Measurements from ENCODE around the gene SRSF9. TPM values are rescaled to one million over a fixed set of nuclear protein-coding genes. Genes with fewer than 3 reads are reported as not detected.

SRSF9 gene
- total RNA-seq, 2 experiments from 2014 or later, result 175 to 180 TPM

- no peaks in the 10 kb centered on the region for H3K9me3 Mint-ChIP-seq
These were observed 6.1 kb upstream of the SRSF9 start for GRCh38 chr12:120475643-120476042.

GRCh38 chr12:120474616-120474960 is 5.0 kb upstream of the SRSF9 start:
- no peak overlapping the region for H3K27ac Mint-ChIP-seq
- no peak overlapping the region for H3K4me3 Mint-ChIP-seq
- H3K36me3 Mint-ChIP-seq (ENCODE audit: low read depth), result no peaks in the 10 kb centered on the region
- ChIA-PET POLR2A (interaction anchor here (0.6 to 1.7 kb wide), 4 partner anchors 18 to 53 kb away, joined by 3 to 6 read pairs (median 4); partner anchors contain the start of gene DYNLL1), CTCF (interaction anchor here (1.3 to 1.4 kb wide), 2 partner anchors 11 to 60 kb away, joined by 3 to 5 read pairs; a partner anchor contains a TSS)
- no peaks in the 10 kb centered on the region for H3K9me3 Mint-ChIP-seq
- H3K4me1 Mint-ChIP-seq, result peaks cover 22% of the 10 kb centered on the region
- H3K27me3 Mint-ChIP-seq, result peaks cover 2% of the 10 kb centered on the region
- DNase-seq, result no peak

More at GRCh38 chr12:120475643-120476042, 6.1 kb upstream of the SRSF9 start:
- H3K4me3 Mint-ChIP-seq, result no peak overlapping the region
- DNase-seq, result no peak
- no peaks in the 10 kb centered on the region for H3K36me3 Mint-ChIP-seq (ENCODE audit: low read depth)
- ChIA-PET POLR2A (interaction anchor here (1.1 to 1.7 kb wide), 2 partner anchors 20 to 32 kb away, joined by 3 to 6 read pairs; partner anchors contain the start of gene DYNLL1), CTCF (interaction anchor here (1.3 kb wide), 1 partner anchor 59 kb away, joined by 3 read pairs; a partner anchor contains a TSS)
- H3K4me1 Mint-ChIP-seq, result peaks cover 27% of the 10 kb centered on the region
- H3K27ac Mint-ChIP-seq, result no peak overlapping the region
- H3K27me3 Mint-ChIP-seq, result peaks cover 2% of the 10 kb centered on the region

GRCh38 chr12:120473807-120474615 is 4.5 kb upstream of the SRSF9 start:
- no peak overlapping the region for H3K4me3 Mint-ChIP-seq
- ChIA-PET CTCF (interaction anchor here (0.6 to 1.7 kb wide), 3 partner anchors 10 to 551 kb away, joined by 3 to 7 read pairs (median 5); no protein-coding TSS in a partner anchor), POLR2A (interaction anchor here (0.6 to 1.1 kb wide), 3 partner anchors 17 to 54 kb away, joined by 3 to 4 read pairs (median 4); no protein-coding TSS in a partner anchor)
- no peak for DNase-seq
- H3K36me3 Mint-ChIP-seq (ENCODE audit: low read depth), result no peaks in the 10 kb centered on the region
- H3K27ac Mint-ChIP-seq, result no peak overlapping the region
- H3K27me3 Mint-ChIP-seq, result peaks cover 2% of the 10 kb centered on the region
- H3K9me3 Mint-ChIP-seq, result no peaks in the 10 kb centered on the region
- H3K4me1 Mint-ChIP-seq, result peaks cover 20% of the 10 kb centered on the region

DNA sequence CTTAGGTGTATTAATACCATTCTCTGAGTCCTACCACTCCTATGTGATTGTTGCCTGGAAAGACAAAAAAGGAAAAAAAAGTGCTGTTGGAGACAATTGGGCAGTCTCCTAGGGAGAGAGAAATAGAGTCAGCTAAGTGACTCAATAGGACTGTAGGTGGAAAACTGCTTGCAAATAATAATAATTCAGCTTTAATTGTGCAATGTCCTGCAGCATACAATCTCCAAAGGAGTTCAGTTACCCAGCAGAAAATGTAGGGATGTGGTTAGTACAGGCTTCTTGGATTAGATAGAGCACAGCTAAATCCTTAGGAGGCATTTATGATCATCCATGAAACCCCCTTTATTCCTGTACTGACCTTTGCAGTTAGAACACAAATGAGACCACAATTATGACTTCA is 3.0 kb upstream of the SRSF9 start:
- H3K4me1 Mint-ChIP-seq, result peaks cover 28% of the 10 kb centered on the region
- no peak for DNase-seq
- ChIA-PET CTCF (interaction anchor here (1.7 kb wide), 1 partner anchor 24 kb away, joined by 7 read pairs; no protein-coding TSS in a partner anchor), POLR2A (interaction anchor here (1.5 to 1.8 kb wide), 2 partner anchors 24 to 180 kb away, joined by 8 to 9 read pairs; partner anchors contain the start of genes DYNLL1, RNU4-1 and RNU4-2)
- peaks cover 2% of the 10 kb centered on the region for H3K27me3 Mint-ChIP-seq
- H3K9me3 Mint-ChIP-seq, result no peaks in the 10 kb centered on the region
- H3K36me3 Mint-ChIP-seq (ENCODE audit: low read depth), result peaks cover 9% of the 10 kb centered on the region
- H3K27ac Mint-ChIP-seq, result no peak overlapping the region
- H3K4me3 Mint-ChIP-seq, result no peak overlapping the region

- H3K36me3 Mint-ChIP-seq (ENCODE audit: low read depth), result peaks cover 22% of the 10 kb centered on the region
- DNase-seq, result no peak
- no peaks in the 10 kb centered on the region for H3K9me3 Mint-ChIP-seq
- peaks cover 2% of the 10 kb centered on the region for H3K27me3 Mint-ChIP-seq
- ChIA-PET POLR2A (interaction anchor here (0.6 to 4.6 kb wide), 12 partner anchors 9 to 178 kb away, joined by 3 to 31 read pairs (median 9); partner anchors contain the start of genes COX6A1, DYNLL1, POP5 and RNU4-1), CTCF (interaction anchor here (0.6 to 3.6 kb wide), 18 partner anchors 11 to 269 kb away, joined by 3 to 33 read pairs (median 8); partner anchors contain the start of genes COX6A1, DYNLL1, POP5 and RPLP0)
- peaks cover 48% of the 10 kb centered on the region for H3K4me1 Mint-ChIP-seq
- peak overlapping the region; percentile 71 for H3K27ac Mint-ChIP-seq
- peak overlapping the region; percentile 93 for H3K4me3 Mint-ChIP-seq
These were observed 719 bp upstream of the SRSF9 start for GRCh38 chr12:120470150-120470784.

DNA sequence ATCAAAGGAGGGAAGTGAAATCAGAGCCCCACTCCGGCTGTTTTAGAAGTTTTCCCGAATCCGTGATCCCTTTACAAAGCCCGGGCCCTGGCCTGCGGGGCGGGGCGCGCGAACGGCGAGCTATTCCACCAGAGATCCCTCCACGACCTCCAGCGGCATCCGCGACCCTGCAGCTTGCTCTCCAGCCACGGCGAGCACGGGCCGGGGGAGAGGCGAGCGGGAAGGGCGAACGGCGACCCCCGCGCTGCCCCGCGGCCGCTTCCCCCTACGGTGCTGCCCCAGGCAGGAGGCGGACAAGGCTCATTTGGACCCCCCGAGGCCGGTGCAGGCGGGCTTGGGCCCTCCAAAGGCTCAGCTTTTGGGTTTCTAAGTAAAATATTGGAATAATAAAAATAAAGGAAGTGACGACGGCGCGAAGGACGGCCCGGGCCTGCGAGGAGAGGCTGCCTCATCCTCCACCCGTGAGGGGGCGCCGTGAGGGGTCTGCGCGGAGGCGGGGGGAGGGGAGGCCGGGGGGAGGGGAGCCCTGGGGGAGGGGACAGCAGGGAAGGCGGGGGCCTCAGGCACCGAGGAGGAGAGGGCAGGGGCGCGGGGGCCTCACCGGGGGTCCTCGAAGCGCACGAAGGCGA is 613 bp downstream of the SRSF9 start:
- POLR2A ChIA-PET, result interaction anchor here (0.7 to 4.6 kb wide), 25 partner anchors 10 to 238 kb away, joined by 3 to 31 read pairs (median 6); partner anchors contain the start of genes COQ5, COX6A1, DYNLL1 and GATC
- Mint-ChIP-seq H3K27me3 (peaks cover 2% of the 10 kb centered on the region), H3K27ac (peak overlapping the region; percentile 84), H3K4me1 (peaks cover 45% of the 10 kb centered on the region), H3K4me3 (peak overlapping the region; percentile 93), H3K9me3 (no peaks in the 10 kb centered on the region), H3K36me3 (ENCODE audit: low read depth) (peaks cover 35% of the 10 kb centered on the region)
- CTCF ChIA-PET, result interaction anchor here (0.8 to 3.6 kb wide), 21 partner anchors 11 to 268 kb away, joined by 3 to 33 read pairs (median 7); partner anchors contain the start of genes COX6A1, DYNLL1, POP5 and RPLP0
- no peak for DNase-seq

- peak; percentile 30 for DNase-seq
- Mint-ChIP-seq H3K36me3 (ENCODE audit: low read depth) (peaks cover 41% of the 10 kb centered on the region), H3K27ac (peak overlapping the region; percentile 84), H3K27me3 (no peaks in the 10 kb centered on the region), H3K4me1 (peaks cover 45% of the 10 kb centered on the region), H3K9me3 (no peaks in the 10 kb centered on the region), H3K4me3 (peak overlapping the region; percentile 93)
- CTCF ChIA-PET, result interaction anchor here (0.8 to 3.6 kb wide), 14 partner anchors 11 to 166 kb away, joined by 3 to 33 read pairs (median 7); partner anchors contain the start of genes COX6A1, POP5 and SIRT4
- POLR2A ChIA-PET, result interaction anchor here (0.7 to 4.6 kb wide), 21 partner anchors 9 to 237 kb away, joined by 3 to 31 read pairs (median 8); partner anchors contain the start of genes COQ5, COX6A1, DYNLL1 and GATC
These were observed 1.2 kb downstream of the SRSF9 start for GRCh38 chr12:120468325-120468820.

DNA sequence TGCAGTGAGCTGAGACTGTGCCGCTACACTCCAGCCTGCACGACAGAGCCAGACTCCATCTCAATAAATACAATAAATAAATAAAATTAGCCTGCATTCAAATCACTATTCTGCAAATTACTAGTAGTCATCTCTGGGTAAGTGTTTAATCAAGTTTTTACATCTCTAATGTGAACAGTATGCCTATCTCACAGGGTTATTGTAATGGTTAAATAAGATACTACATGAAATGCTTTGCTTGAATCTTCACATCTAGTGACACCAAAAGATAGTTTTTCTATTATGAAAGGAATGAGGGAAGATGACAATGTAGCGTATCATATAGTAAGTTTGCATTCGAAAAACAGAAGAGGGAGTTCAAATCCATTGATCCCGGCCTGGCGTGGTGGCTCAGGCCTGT is 2.1 kb downstream of the SRSF9 start:
- H3K27ac Mint-ChIP-seq, result no peak overlapping the region
- no peaks in the 10 kb centered on the region for H3K27me3 Mint-ChIP-seq
- peak overlapping the region; percentile 93 for H3K4me3 Mint-ChIP-seq
- peaks cover 42% of the 10 kb centered on the region for H3K4me1 Mint-ChIP-seq
- no peaks in the 10 kb centered on the region for H3K9me3 Mint-ChIP-seq
- CTCF ChIA-PET, result interaction anchor here (0.6 to 3.6 kb wide), 11 partner anchors 9 to 170 kb away, joined by 3 to 21 read pairs (median 6); partner anchors contain the start of genes COX6A1 and POP5
- H3K36me3 Mint-ChIP-seq (ENCODE audit: low read depth), result peaks cover 48% of the 10 kb centered on the region
- POLR2A ChIA-PET, result interaction anchor here (0.7 to 4.6 kb wide), 7 partner anchors 28 to 176 kb away, joined by 3 to 31 read pairs (median 11); partner anchors contain the start of genes COX6A1, DYNLL1, POP5 and RNU4-1
- no peak for DNase-seq

DNA sequence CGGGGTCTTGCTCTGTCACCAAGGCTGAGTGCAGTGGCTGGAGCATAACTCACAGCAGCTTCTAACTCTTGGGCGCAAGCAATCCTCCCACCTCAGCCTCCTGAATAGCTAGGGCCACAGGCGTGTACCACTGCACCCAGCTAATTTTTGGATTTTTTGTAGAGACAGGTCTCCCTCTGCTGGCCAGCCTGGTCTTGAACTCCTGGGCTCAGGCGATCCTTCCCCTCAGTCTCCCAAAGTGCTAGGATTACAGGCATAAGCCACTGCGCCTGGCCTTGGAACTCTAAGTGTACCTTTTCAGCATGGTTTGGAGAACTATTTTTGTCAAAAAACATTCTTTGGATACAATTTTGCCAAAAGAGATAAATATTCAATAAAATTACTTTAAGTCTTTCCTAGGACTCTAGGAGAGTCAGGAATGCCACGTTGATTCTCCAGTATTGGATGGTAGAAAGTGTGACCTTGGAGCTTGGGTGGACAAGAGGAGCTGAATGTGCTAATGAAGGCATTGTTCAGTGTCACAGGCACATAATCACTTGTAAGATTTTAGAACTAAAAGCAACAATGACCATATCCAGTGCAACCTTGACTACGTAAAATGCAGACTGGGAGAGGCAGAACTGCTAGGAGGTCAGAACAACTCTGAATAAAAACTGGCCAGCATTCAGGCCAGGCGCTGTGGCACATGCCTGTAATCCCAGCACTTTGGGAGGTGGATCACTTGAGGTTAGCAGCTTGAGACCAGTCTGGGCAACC is 2.8 kb downstream of the SRSF9 start:
- Mint-ChIP-seq H3K4me3 (peak overlapping the region; percentile 15), H3K9me3 (no peaks in the 10 kb centered on the region), H3K27me3 (no peaks in the 10 kb centered on the region), H3K4me1 (peaks cover 40% of the 10 kb centered on the region), H3K27ac (no peak overlapping the region), H3K36me3 (ENCODE audit: low read depth) (peaks cover 55% of the 10 kb centered on the region)
- DNase-seq, result peak; percentile 58
- CTCF ChIA-PET, result interaction anchor here (0.6 to 3.6 kb wide), 14 partner anchors 8 to 626 kb away, joined by 3 to 21 read pairs (median 4); partner anchors contain the start of genes POP5 and SIRT4
- POLR2A ChIA-PET, result interaction anchor here (0.9 to 4.6 kb wide), 6 partner anchors 10 to 438 kb away, joined by 3 to 27 read pairs (median 7); partner anchors contain the start of genes DYNLL1, POP5 and SPPL3

DNA sequence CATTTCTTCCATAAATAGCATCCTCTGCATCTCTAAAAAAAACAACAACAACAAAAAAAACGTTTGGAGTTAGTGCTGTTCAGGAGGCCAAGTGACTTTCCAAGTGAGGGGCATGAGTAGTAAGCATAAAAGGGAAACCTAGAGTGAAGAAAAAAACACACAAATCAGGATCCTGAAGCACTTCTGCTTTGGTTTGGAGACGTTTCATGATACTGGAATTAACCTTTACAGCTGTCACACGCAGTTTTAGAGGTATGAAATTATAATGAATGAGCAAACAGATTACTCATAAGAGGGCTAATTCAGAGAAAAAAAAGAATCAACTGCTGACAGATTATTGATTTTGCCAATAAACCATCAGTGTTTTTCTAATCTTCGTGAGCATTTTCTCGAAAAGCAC is 3.8 kb downstream of the SRSF9 start:
- no peak for DNase-seq
- peaks cover 35% of the 10 kb centered on the region for H3K4me1 Mint-ChIP-seq
- no peaks in the 10 kb centered on the region for H3K27me3 Mint-ChIP-seq
- no peak overlapping the region for H3K4me3 Mint-ChIP-seq
- H3K9me3 Mint-ChIP-seq, result no peaks in the 10 kb centered on the region
- H3K36me3 Mint-ChIP-seq (ENCODE audit: low read depth), result peaks cover 58% of the 10 kb centered on the region
- H3K27ac Mint-ChIP-seq, result no peak overlapping the region
- POLR2A ChIA-PET, result interaction anchor here (1.1 to 4.6 kb wide), 3 partner anchors 9 to 30 kb away, joined by 3 to 27 read pairs (median 9); partner anchors contain the start of gene DYNLL1
- CTCF ChIA-PET, result interaction anchor here (1.3 to 2.1 kb wide), 5 partner anchors 9 to 152 kb away, joined by 3 to 21 read pairs (median 9); no protein-coding TSS in a partner anchor

DNA sequence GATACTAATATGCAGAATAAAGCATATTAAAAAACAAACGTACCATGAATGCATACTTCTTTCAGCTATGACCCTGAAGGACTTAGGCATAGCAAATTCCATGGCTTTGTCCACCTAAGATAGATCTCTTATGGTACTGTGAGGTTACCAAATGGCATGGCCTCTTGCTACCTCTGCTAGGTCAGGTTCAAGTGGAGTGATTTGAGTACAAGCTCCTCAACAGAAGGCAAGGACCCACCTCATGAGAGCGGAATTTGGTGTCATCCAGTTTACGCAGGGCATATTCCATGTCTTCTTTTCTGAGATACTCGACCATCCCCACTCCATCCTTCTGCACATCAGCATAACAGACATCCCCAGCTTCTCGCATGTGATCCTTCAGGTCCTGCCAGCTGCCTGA is 5.8 kb downstream of the SRSF9 start:
- Mint-ChIP-seq H3K36me3 (ENCODE audit: low read depth) (peaks cover 75% of the 10 kb centered on the region), H3K27ac (no peak overlapping the region), H3K27me3 (no peaks in the 10 kb centered on the region), H3K9me3 (no peaks in the 10 kb centered on the region), H3K4me3 (no peak overlapping the region), H3K4me1 (peaks cover 30% of the 10 kb centered on the region)
- ChIA-PET POLR2A (interaction anchor here (0.6 to 1.7 kb wide), 3 partner anchors 13 to 65 kb away, joined by 3 to 5 read pairs (median 3); partner anchors contain the start of gene COQ5), CTCF (interaction anchor here (1.0 to 2.0 kb wide), 8 partner anchors 9 to 161 kb away, joined by 3 to 5 read pairs (median 4); partner anchors contain the start of gene SIRT4)
- no peak for DNase-seq
